A673 (cell line): ENCODE data around the gene SLC32A1. TPM values are rescaled to one million over a fixed set of nuclear protein-coding genes. Genes with fewer than 3 reads are reported as not detected.

Experiments used
- BruUV-seq: library from RNA; stranded (reverse); fragments of 400-500 nt; replicated peaks from 2 replicates; lab custom pipeline; 2021; lab: Mats Ljungman, UMichigan
- CTCF ChIA-PET: fragments of 300-600 bp; sonication (Branson Sonifier 250); formaldehyde crosslinking; loops from one replicate; lab custom pipeline; 2022; ENCODE audit warnings: antibody characterized with exemption; lab: Charles Lee
- POLR2A ChIA-PET: fragments of 300-600 bp; sonication (Branson Sonifier 250); formaldehyde crosslinking; loops from one replicate; lab custom pipeline; 2022; ENCODE audit warnings: antibody characterized with exemption; ENCODE audit not compliant: low non-redundant PET; lab: Charles Lee
- DNase-seq: peaks from one replicate; pipeline ENCODE4 v3.0.0-alpha.2; 2015; ENCODE audit warnings: low spot score
- H3K27ac ChIP-seq: fragments of 200-600 bp; sonication (generic); 2 replicates; pipeline ENCODE4 v1.5.1; 2016; ENCODE audit warnings: mixed run types, low read depth, mild to moderate bottlenecking, mixed read lengths, antibody characterized with exemption, low read length; ENCODE audit not compliant: poor library complexity, severe bottlenecking
- H3K27me3 ChIP-seq: fragments of 200-600 bp; sonication (generic); replicated peaks from 2 replicates; pipeline ENCODE4 v1.6.1; 2017; ENCODE audit warnings: mixed run types, low read depth, mild to moderate bottlenecking, mixed read lengths, antibody characterized with exemption, low read length; ENCODE audit not compliant: insufficient read depth, poor library complexity
- H3K36me3 ChIP-seq: fragments of 200-600 bp; sonication (generic); 2 replicates; pipeline ENCODE4 v1.6.1; 2016; ENCODE audit warnings: mixed run types, mild to moderate bottlenecking, mixed read lengths, antibody characterized with exemption, low read length; ENCODE audit not compliant: insufficient read depth, poor library complexity, severe bottlenecking
- H3K4me1 ChIP-seq: fragments of 200-600 bp; sonication (generic); 2 replicates; pipeline ENCODE4 v1.6.1; 2017; ENCODE audit warnings: mixed run types, mild to moderate bottlenecking, mixed read lengths, antibody characterized with exemption, low read length; ENCODE audit not compliant: insufficient read depth, poor library complexity, severe bottlenecking
- H3K4me3 ChIP-seq: fragments of 200-600 bp; sonication (generic); 2 replicates; pipeline ENCODE4 v1.5.1; 2016; ENCODE audit warnings: low read depth, mixed run types, mild to moderate bottlenecking, mixed read lengths, low read length; ENCODE audit not compliant: poor library complexity, severe bottlenecking
- H3K9me3 ChIP-seq: fragments of 200-600 bp; sonication (generic); 2 replicates; pipeline ENCODE4 v1.6.1; 2016; ENCODE audit warnings: mixed run types, low read depth, mild to moderate bottlenecking, mixed read lengths, antibody characterized with exemption, low read length; ENCODE audit not compliant: poor library complexity, severe bottlenecking
- CTCF ChIP-seq: fragments of 300-800, 200-600 bp; sonication (generic); conservative IDR thresholded peaks from 2 replicates; pipeline ENCODE4 v1.5.1; 2017; ENCODE audit warnings: low read depth, mild to moderate bottlenecking, antibody characterized with exemption, low read length, moderate library complexity, mixed read lengths
- EZH2 ChIP-seq: fragments of 200-600 bp; sonication (generic); IDR thresholded peaks from 2 replicates; pipeline ENCODE4 v1.6.1; 2017; ENCODE audit warnings: borderline replicate concordance, low read depth, mild to moderate bottlenecking, mixed read lengths, antibody characterized with exemption, low read length; ENCODE audit not compliant: poor library complexity, severe bottlenecking
- intact Hi-C: fragments of 100-400 bp; cut with micrococcal nuclease; formaldehyde crosslinking; loops from one replicate; pipeline ENCODE4 v1.10.0; 2022; ENCODE audit not compliant: unreplicated experiment
- total RNA-seq: library from RNA; stranded (reverse); gene quantifications from 2 replicates; pipeline ENCODE4 v1.2.3, GENCODE V29; 2021

Gene SLC32A1
- total RNA-seq, 1 experiment from 2014 or later = not detected

- ChIA-PET CTCF (no interaction called here), POLR2A (no interaction called here)
- H3K4me1 ChIP-seq = no peaks in the 10 kb centered on the region
- intact Hi-C loops = no loop called here
- no peak overlapping the region for H3K27ac ChIP-seq
- no peak for DNase-seq
- peaks cover 6% of the 10 kb centered on the region for H3K36me3 ChIP-seq
- no TSS peak for BruUV-seq
- TF ChIP-seq EZH2 (no peak), CTCF (no peak)
- H3K4me3 ChIP-seq = no peak overlapping the region
- no peaks in the 10 kb centered on the region for H3K27me3 ChIP-seq
- no peaks in the 10 kb centered on the region for H3K9me3 ChIP-seq
These were observed 41.8 kb downstream of the SLC32A1 start for GRCh38 chr20:38766071-38766470.

- H3K9me3 ChIP-seq = no peaks in the 10 kb centered on the region
- no peaks in the 10 kb centered on the region for H3K27me3 ChIP-seq
- no peak overlapping the region for H3K27ac ChIP-seq
- no peak overlapping the region for H3K4me3 ChIP-seq
- no TSS peak for BruUV-seq
- no peaks in the 10 kb centered on the region for H3K4me1 ChIP-seq
- ChIA-PET POLR2A (no interaction called here), CTCF (no interaction called here)
- DNase-seq = no peak
- TF ChIP-seq EZH2 (no peak), CTCF (no peak)
- intact Hi-C loops = no loop called here
- peaks cover 17% of the 10 kb centered on the region for H3K36me3 ChIP-seq
These were observed 45.4 kb downstream of the SLC32A1 start for GRCh38 chr20:38769376-38770295.

- H3K27me3 ChIP-seq = no peaks in the 10 kb centered on the region
- ChIA-PET CTCF (no interaction called here), POLR2A (no interaction called here)
- H3K4me3 ChIP-seq = no peak overlapping the region
- no peak for DNase-seq
- peaks cover 16% of the 10 kb centered on the region for H3K36me3 ChIP-seq
- H3K9me3 ChIP-seq = no peaks in the 10 kb centered on the region
- no peaks in the 10 kb centered on the region for H3K4me1 ChIP-seq
- TF ChIP-seq EZH2 (no peak), CTCF (no peak)
- intact Hi-C loops = no loop called here
- BruUV-seq = no TSS peak
- no peak overlapping the region for H3K27ac ChIP-seq
These were observed 46.3 kb downstream of the SLC32A1 start for GRCh38 chr20:38770546-38770945.
